COR-L47 (cell line): ENCODE data around the gene SORCS1.
"Not testable (repeated sequence)": the region's sequence is repeated elsewhere in the genome, so short reads cannot be mapped to it uniquely, and the experiment has no call there.

Experiments used
- DNase-seq: peaks from one replicate; lab custom pipeline; 2025; lab: John Stamatoyannopoulos, UW

SORCS1 gene

DNA sequence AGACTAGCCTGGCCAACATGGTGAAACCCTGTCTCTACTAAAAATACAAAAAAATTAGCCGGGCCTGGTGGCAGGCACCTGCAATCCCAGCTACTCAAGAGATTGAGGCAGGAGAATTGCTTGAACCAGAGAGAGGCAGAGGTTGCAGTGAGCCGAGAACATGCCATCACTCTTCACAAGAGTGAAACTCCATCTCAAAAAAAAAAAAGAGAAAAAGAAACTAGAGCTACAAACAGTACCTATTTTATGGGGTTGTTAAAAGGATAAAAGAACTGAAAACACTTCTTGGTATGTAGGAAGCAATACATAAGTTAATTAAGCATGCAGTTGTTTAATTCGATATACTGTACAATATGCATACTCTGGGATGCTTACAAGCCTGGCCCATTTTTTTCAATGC, 216.9 kb downstream of the SORCS1 start:
- no peak for DNase-seq

GRCh38 chr10:106942035-106942662, 222.4 kb downstream of the SORCS1 start:
- DNase-seq: no peak

DNA sequence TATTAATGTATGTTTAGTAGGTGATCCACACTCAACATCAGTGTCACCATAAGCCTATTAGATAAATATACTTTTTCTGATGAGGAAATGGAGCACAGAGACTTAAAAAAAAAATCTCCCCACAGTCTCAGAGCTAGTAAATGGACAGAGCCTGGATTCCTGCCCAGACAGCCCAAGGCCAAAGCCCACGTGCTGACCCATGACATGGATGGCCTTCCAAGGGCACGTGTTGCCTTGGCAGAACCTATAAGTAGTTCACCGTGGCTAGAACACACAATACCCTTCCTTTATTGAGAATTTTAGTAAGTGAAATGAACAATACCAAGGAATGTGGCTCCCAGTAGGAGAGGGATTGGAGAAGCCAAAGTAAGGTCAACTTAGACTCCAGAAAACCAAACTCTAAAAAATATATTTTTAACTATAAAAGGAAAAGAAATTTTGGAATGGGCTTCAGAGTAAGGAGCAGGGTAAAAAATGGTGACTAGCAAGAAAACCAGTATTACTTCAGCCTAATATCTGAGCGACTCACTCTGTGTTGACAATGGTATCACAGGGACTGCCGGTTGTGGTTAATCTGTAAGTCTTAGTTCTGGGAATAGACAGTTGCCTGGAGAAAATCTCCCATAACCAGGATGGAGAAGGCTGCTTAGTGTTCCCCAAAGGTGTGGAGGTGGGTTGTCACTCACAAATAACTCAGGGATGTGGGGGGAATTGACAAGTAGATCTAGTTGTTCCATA, 223.0 kb downstream of the SORCS1 start:
- no peak for DNase-seq

- DNase-seq: no peak
These were observed 226.0 kb downstream of the SORCS1 start for GRCh38 chr10:106938513-106938912.

DNA sequence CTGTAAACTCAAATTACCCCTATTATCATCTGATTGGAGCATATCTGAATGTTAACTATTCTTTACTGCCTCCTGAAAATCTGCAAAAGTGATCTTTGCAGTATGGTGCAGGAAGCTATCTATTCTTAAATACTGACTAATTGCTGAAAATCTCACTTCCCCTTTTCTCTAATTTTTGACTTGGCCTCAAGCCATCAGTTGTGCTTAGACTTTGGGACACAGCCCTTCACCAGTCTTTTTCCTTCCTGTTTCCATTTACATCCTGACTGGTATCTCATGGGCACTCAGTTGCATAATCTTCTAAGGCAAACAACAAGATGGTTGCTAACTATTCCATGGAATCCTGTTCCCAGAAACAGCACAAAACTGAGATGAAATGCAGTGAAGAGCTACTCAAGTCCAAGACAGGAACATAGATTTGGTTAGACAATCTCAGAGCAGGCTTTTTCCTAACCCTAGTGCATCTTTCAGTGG, 228.5 kb downstream of the SORCS1 start:
- no peak for DNase-seq

GRCh38 chr10:106931853-106932249, 232.7 kb downstream of the SORCS1 start:
- no peak for DNase-seq

GRCh38 chr10:106931159-106931852, 233.2 kb downstream of the SORCS1 start:
- DNase-seq: no peak

GRCh38 chr10:106930751-106931150, 233.8 kb downstream of the SORCS1 start:
- DNase-seq: no peak

GRCh38 chr10:106929291-106929895, 235.1 kb downstream of the SORCS1 start:
- DNase-seq: no peak

- not testable (repeated sequence) for DNase-seq
These were observed 236.4 kb downstream of the SORCS1 start for GRCh38 chr10:106928151-106928550.

DNA sequence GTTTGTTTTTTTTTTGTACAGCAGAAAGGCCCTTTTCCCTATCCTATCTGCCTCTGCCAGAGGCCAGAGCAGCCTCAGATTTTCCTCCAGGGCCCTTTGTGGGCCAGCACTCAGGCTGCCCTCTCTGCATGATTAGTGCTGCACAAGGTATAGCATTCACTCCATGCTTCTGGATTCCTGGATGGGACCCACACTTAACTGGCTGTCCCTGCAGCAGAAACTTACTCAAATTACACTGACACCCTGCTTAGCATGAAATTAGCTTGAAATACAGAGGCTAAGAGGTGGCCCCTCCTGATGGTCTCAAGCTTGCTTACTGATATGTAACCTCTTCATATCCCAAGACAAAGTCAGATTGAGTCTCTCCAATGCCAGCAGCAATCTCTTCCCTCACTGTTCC, 239.3 kb downstream of the SORCS1 start:
- no peak for DNase-seq

DNA sequence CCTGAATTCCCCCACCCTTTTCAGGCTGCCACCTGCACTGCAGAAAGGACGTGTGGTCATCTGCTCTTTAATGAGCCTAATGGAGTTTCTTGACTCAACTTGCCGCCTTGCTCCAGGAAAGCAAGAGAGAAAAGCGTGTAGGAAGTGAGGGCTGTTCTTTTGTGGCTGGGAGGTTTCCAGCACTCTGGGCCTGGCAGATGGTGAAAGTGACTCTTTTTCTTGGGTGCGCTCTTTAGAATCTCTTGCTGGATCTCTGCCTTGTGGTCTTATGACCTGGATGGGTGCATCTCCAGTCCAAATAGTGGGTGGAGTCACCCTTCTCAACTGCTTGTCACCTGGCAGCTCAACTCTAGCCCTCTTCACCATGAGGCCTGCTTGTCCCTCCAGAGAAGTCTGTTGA, 244.0 kb downstream of the SORCS1 start:
- DNase-seq: no peak

DNA sequence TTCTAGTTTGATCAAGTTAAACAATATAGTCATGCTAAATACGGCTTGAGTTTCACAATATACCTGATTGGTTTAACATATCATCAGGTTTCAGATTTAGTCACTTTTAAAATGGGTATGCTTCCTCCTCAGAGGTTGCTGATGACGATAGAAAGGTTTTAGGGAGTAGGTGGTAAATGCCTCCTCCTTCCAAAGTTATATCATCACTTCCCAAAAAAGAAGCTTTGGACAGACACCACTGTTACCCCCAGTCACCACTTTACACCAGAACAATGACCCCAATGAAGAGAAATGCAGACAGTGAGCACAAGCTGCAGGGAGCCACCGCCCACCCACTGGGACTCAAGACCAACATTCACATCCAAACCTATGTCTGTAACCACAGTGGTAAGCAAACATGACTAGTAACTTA, 244.6 kb downstream of the SORCS1 start:
- DNase-seq: no peak

GRCh38 chr10:106917452-106918055, 247.0 kb downstream of the SORCS1 start:
- DNase-seq: no peak

- no peak for DNase-seq
These were observed 250.5 kb downstream of the SORCS1 start for GRCh38 chr10:106914016-106914415.

- no peak for DNase-seq
These were observed 251.2 kb downstream of the SORCS1 start for GRCh38 chr10:106913348-106913747.

- no peak for DNase-seq
These were observed 253.4 kb downstream of the SORCS1 start for GRCh38 chr10:106911096-106911495.

DNA sequence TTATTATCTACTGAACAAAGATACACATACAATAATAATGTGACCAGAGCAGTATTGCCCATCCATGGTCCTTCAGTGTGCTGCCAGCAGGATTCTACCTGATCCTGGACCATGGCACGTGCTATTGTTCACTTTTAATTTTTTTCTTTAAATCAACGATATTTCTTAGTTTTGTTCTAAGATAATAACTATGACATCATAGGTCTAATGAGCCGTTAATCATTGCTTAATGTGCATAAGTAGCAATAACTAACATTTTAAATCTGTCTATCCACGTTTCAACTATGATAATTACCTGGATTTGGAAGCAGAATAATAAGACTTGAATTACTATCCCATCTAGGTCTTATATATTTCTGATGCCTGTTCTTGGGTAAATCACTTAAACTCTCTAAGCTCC, 253.8 kb downstream of the SORCS1 start:
- no peak for DNase-seq

DNA sequence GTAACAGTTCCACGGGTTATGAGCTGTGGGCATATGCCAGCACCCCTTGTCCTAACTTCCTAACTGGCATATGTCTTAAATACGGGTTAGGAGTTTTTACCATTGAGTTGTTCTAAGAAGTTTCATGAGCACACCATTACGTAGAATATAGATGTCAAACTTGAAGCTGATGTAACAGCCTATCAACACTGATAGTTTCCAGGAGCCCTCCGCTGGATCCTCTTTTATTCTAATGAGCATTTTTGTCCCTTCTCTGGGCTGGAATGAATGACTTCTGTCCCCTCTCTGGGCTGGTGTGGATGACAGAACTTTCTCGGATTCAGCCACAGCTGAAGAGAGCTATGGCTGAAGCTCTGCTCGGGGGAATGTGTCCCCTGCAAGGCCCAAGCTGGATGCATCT, 256.3 kb downstream of the SORCS1 start:
- DNase-seq: no peak

DNA sequence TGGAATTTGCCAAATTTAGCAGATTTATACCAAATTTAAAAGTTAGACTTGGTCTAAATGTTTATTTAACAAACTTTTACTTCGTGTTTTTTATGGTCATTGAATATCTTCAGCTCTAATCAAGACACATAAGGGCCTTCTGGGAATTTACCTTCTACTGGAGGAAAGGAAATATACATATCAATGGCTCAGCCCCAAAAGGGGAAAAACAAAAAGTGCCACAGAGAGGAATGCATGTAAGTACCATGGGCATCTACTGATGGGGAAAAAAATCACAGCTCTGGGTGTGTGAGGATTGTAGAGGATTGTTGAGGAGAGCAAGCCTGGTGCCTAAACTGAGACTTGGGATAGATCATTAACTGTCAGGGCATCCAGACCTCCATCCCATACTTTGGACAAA, 260.3 kb downstream of the SORCS1 start:
- DNase-seq: no peak

GRCh38 chr10:106903180-106903579, 261.3 kb downstream of the SORCS1 start:
- DNase-seq: no peak

- no peak for DNase-seq
These were observed 264.4 kb downstream of the SORCS1 start for GRCh38 chr10:106900016-106900652.
